ENCODE measurements around the gene CYP46A1.

The CYP46A1 gene

DNA sequence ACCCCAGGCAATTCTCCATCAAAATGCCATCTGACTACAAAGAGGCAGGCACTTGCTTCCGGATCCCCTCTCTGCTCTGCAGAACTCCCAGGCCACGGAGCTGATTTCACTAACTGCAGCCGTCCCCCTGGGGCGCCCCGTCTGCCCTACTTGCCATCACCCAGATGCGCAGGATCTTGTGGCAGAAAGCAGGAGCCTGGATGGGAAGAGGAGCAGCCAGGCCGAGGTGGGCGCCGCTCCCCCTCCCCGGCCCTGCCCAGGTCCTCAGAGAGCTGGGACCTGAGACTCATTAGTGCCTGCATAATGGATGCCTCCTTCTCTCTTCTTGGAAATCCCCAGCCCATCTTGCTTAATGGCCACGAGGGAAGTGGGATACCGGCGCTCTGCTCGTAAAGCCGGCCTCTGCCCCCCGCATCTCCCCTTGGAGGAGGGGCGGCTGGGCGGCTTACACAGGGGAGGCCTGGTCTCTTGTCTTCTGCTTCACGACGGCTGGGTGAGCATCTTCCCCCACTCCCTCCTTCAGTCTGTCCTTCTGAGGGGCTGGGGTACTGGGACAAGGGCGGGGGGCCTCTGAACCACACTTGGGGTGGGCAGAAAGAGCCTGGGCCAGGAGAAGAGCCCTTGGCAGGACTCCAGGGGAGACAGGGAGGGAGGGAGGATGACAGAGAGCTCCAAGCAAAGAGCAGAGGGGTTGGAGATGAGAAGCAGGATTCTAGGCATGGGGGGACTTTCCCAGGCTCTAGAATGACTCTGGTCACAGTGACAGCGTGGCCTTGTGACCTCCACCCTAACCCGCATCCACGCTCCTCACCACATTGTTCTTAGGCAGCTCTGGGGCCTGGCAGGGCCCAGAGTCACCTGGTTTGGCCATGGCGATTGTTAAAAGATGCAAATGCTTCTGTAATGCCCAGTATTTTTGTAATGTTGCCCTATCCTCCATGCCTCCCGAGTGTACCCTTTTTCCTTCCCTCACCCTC is 89.7 kb downstream of the CYP46A1 start:
- Histone ChIP-seq H3K4me3 (ENCODE audit: low read depth, low read length) (peak overlapping the region; percentile 13), H3K36me3 (ENCODE audit: control insufficient read depth, insufficient read depth, low read length) (no peaks in the 10 kb centered on the region), H3K27me3 (ENCODE audit: control insufficient read depth, insufficient read depth, low read length) (no peaks in the 10 kb centered on the region), H3K4me1 (ENCODE audit: control insufficient read depth, insufficient read depth, low read length) (peaks cover 26% of the 10 kb centered on the region), H3K9ac (ENCODE audit: low read depth, low read length) (no peak overlapping the region), H3K9me3 (ENCODE audit: control insufficient read depth, insufficient read depth, low read length) (no peaks in the 10 kb centered on the region)

DNA sequence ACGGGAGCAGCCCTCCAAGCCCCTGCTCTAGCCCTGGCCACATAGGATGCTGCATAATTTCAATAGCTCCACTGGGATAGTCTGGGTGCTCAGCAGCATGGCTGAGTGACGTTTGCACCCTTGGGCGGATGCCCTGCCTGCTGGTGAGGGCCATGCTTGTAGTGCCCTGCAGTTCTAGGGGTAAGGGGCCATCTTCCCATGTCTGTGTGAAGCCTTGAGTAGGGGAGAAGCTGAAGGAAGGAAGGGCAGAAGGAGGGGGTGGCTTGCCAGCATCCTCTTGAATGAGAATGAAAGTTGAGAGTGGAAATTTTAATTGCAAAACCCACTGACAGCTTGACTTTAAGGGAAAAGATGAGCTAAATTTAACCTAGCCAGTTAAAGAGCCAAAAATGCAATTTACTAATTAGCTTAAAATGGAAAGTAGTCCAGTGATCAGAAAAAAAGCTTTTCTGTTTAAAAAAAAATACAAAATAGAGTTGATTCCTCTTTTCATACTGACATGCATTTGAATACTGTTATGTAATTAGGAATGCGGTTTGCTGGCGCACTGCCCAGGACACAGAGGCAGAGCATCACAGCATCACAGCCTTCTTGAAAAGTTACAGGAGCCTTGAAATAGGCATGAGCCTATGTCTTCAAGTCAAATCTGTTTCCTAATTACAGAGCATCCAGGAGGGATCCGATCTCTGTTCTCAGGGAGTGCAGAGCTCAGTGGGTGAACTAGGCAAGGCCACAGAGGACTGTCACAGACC is 90.6 kb downstream of the CYP46A1 start:
- Histone ChIP-seq H3K9ac (ENCODE audit: low read depth, low read length) (no peak overlapping the region), H3K27me3 (ENCODE audit: control insufficient read depth, insufficient read depth, low read length) (no peaks in the 10 kb centered on the region), H3K9me3 (ENCODE audit: control insufficient read depth, insufficient read depth, low read length) (no peaks in the 10 kb centered on the region), H3K4me3 (ENCODE audit: low read depth, low read length) (peak overlapping the region; percentile 13), H3K36me3 (ENCODE audit: control insufficient read depth, insufficient read depth, low read length) (no peaks in the 10 kb centered on the region), H3K4me1 (ENCODE audit: control insufficient read depth, insufficient read depth, low read length) (peaks cover 26% of the 10 kb centered on the region)

DNA sequence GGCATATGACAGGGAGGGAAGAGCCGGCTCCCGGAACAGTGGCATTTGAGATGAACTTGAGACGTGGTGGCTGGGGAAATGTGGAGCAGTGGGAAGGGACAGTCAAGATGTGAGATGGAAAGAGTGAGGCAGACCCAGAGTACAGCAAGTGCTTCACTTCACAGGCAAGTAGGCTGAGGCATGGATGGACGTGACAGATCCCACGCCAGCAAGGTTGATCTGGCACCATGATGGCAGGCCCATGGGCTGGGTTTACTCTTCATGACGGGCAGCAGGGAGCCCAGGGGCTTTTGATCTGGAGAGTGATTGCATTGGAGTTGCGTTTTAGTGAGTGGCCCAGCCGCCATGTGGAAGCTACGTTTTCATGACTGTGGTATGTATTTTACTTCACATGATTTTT is 91.3 kb downstream of the CYP46A1 start:
- no peaks in the 10 kb centered on the region for H3K9me3 ChIP-seq (ENCODE audit: control insufficient read depth, insufficient read depth, low read length)
- H3K36me3 ChIP-seq (ENCODE audit: control insufficient read depth, insufficient read depth, low read length), result no peaks in the 10 kb centered on the region
- no peak overlapping the region for H3K4me3 ChIP-seq (ENCODE audit: low read depth, low read length)
- H3K9ac ChIP-seq (ENCODE audit: low read depth, low read length), result no peak overlapping the region
- no peaks in the 10 kb centered on the region for H3K27me3 ChIP-seq (ENCODE audit: control insufficient read depth, insufficient read depth, low read length)
- peaks cover 26% of the 10 kb centered on the region for H3K4me1 ChIP-seq (ENCODE audit: control insufficient read depth, insufficient read depth, low read length)

Data from iPS-15b (cell line).